Brain microvascular endothelial cell (primary cell): ENCODE data around the gene PSMD1.

Experiments
- DNase-seq: peaks from one replicate; pipeline ENCODE4 v3.0.0-alpha.2; 2020
- H3K27ac ChIP-seq: fragments of 250-450 bp; sonication (Bioruptor Pico); 2 replicates; pipeline ENCODE4 v1.5.1; 2020; ENCODE audit warnings: mild to moderate bottlenecking, moderate library complexity
- H3K27me3 ChIP-seq: fragments of 250-450 bp; sonication (Bioruptor Pico); replicated peaks from 2 replicates; pipeline ENCODE4 v1.5.1; 2020; ENCODE audit warnings: mild to moderate bottlenecking
- H3K36me3 ChIP-seq: fragments of 250-450 bp; sonication (Bioruptor Pico); replicated peaks from 2 replicates; pipeline ENCODE4 v1.5.1; 2020; ENCODE audit warnings: mild to moderate bottlenecking
- H3K4me3 ChIP-seq: 2 replicates; pipeline ENCODE4 v1.5.1; 2011; ENCODE audit warnings: low read depth, mild to moderate bottlenecking, control low read depth, low read length, moderate library complexity
- in situ Hi-C: cut with HindIII; loops from 2 replicates; pipeline ENCODE4 v1.10.0; 2017; ENCODE audit warnings: low sequenced_read_pairs, low pct_ligation_motif_present
- TF ChIP-seq, protein P1 (sequence below): IDR thresholded peaks from 2 replicates; pipeline ENCODE4 v1.5.1; 2011; ENCODE audit warnings: low read depth, mild to moderate bottlenecking, moderate library complexity, low read length, control low read depth, inconsistent platforms; ENCODE audit errors: missing control alignments

Gene PSMD1

DNA sequence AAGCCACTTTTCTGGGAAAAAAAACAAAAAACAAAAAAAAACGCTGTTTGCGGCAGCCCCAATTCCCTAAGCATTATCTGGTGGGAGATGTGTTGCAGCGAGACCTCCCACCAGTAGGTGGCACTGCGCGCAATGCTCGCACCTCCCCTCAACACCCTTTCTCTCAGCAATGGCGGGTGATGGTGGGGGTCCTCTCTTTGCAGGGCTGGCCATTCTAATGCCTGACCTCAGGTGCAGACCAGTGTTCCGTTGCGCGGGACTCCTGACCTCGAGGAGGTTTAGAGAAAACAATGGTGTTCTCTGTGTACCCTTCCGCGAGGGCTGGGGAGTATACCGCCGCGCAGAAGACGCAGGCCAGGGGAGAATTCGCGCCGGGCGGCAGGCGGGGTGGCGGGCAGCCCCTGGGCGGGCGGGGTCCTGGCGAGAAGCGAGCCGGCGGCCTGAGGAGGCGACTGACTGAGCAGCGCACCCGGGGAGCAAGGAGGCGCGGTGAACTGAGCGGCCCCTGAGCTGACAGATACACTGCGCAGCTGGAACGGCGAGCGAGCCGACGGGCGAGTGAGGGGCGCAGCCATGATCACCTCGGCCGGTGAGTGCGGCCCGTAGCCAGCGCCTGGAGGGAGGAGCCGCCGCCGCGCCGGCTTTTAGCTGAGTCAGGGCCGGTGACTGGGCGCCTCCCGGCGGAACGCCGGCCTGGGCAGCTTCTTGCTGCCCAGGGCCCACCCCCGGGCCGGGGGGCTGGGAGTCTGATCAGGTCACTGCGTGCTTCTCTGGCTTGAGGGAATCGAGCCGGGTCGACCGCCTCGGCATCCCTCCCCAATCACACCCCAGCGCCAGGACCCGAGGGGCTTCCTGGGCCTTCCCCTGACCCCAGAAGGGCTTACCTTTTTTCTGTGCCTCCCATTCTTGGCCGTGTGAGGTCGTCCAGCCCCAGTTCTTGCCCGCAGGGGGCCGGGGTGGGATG lies at the start of gene PSMD1:
PSMD1 (plus strand) TSS at position 415 of the 964 bp plus-strand sequence; CDS start at position 574, 159 bp downstream.
- in situ Hi-C loops: no loop called here
- no peaks in the 10 kb centered on the region for H3K27me3 ChIP-seq
- H3K27ac ChIP-seq: peak within 1 kb of the TSS; percentile 96
- DNase-seq: peak; percentile 92
- H3K4me3 ChIP-seq: peak within 1 kb of the TSS; percentile 97
- H3K36me3 ChIP-seq: no peaks in the 10 kb centered on the region
- TF ChIP-seq, protein P1, sequence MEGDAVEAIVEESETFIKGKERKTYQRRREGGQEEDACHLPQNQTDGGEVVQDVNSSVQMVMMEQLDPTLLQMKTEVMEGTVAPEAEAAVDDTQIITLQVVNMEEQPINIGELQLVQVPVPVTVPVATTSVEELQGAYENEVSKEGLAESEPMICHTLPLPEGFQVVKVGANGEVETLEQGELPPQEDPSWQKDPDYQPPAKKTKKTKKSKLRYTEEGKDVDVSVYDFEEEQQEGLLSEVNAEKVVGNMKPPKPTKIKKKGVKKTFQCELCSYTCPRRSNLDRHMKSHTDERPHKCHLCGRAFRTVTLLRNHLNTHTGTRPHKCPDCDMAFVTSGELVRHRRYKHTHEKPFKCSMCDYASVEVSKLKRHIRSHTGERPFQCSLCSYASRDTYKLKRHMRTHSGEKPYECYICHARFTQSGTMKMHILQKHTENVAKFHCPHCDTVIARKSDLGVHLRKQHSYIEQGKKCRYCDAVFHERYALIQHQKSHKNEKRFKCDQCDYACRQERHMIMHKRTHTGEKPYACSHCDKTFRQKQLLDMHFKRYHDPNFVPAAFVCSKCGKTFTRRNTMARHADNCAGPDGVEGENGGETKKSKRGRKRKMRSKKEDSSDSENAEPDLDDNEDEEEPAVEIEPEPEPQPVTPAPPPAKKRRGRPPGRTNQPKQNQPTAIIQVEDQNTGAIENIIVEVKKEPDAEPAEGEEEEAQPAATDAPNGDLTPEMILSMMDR: peak; percentile 99

GRCh38 chr2:231007286-231008098 lies 49.2 kb upstream of the PSMD1 start:
- DNase-seq: no peak
- Histone ChIP-seq H3K27me3 (peaks cover 9% of the 10 kb centered on the region), H3K36me3 (no peaks in the 10 kb centered on the region), H3K4me3 (no peak overlapping the region), H3K27ac (no peak overlapping the region)
- in situ Hi-C loops: no loop called here
- TF ChIP-seq, protein P1: no peak

- Histone ChIP-seq H3K27me3 (peaks cover 14% of the 10 kb centered on the region), H3K27ac (no peak overlapping the region), H3K36me3 (no peaks in the 10 kb centered on the region), H3K4me3 (no peak overlapping the region)
- DNase-seq: no peak
- in situ Hi-C loops: no loop called here
- TF ChIP-seq, protein P1: no peak
Measured at GRCh38 chr2:231008131-231008530, 48.5 kb upstream of the PSMD1 start.

DNA sequence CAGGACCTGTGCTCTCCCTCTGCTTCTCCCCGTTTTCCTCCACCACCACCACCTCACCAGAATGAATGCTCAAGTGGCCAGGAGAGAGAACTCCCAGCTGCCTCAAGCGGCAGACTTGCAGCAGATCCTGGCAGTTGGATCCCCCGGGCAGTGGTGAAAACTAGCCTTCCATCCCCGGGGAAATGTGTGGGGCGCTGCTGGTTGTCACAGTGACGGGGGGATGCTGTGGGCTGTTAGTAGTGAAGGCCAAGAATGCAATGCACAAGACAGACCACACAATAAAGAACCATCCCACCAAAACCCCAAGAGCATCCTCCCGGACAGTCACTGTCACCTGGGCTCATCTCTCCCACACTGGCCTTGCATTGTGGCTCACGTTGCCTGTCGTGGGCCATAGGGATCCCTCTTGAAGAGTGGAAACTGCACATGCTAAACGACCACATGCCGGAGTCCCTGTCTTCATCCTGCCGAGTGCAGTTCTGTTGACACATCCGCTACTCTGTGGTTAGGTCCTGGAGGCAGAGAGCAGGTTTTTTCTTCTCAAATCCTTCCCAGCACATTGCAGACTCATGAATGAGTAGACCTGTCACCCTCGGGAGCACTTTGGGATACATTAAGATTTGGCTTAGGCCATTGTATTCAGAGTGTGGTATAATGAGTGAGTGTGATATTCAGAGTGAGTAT lies 47.3 kb upstream of the PSMD1 start:
- in situ Hi-C loops: no loop called here
- peaks cover 14% of the 10 kb centered on the region for H3K27me3 ChIP-seq

DNA sequence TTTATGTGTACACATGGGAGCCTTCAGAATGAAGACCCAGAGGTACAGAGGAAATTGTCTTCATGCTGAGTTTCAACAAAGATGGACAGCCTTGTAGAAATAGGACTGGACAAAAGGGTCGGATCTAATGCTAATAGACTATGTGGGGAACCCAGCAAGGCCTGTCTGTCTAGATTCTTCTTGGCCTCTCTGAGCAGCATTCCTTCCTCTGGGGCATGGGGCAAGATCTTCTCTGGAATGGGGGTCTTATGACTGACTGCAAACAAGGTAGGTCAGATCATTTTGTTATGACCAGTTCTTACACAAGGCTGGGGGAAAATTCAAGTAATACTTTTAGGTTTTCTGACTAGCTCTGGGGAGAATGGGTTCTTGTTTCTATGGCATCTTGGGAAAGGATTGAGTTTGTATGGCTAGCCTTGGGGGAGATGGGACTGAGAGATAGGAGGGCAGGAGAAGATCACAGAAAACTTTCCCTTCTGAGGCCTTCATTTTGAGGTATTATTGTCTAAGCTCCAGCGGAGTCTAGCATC lies 46.4 kb upstream of the PSMD1 start:
- peaks cover 14% of the 10 kb centered on the region for H3K27me3 ChIP-seq
- TF ChIP-seq, protein P1: no peak
- in situ Hi-C loops: no loop called here

More for the DNA sequence above, 47.3 kb upstream of the PSMD1 start:
- Histone ChIP-seq H3K27ac (no peak overlapping the region), H3K36me3 (no peaks in the 10 kb centered on the region), H3K4me3 (no peak overlapping the region)
- no peak for DNase-seq
- TF ChIP-seq, protein P1: no peak

More for the DNA sequence above, 46.4 kb upstream of the PSMD1 start:
- H3K4me3 ChIP-seq: no peak overlapping the region
- H3K36me3 ChIP-seq: no peaks in the 10 kb centered on the region
- DNase-seq: no peak
- no peak overlapping the region for H3K27ac ChIP-seq
